Activated CD4-positive, alpha-beta memory T cell treated with anti-CD3 and anti-CD28 coated beads for 36 hours (primary cell): ENCODE results near the gene HMX3. TPM values are rescaled to one million over a fixed set of nuclear protein-coding genes. Genes with fewer than 3 reads are reported as not detected.

Source experiments
- CTCF ChIA-PET: fragments of 350-600 bp; sonication (Branson Sonifier 250); formaldehyde crosslinking; loops from one replicate; lab custom pipeline; 2021; ENCODE audit warnings: antibody characterized with exemption, inconsistent platforms; lab: Charles Lee
- POLR2A ChIA-PET: fragments of 350-600 bp; sonication (Branson Sonifier 250); formaldehyde crosslinking; loops from one replicate; lab custom pipeline; 2021; ENCODE audit warnings: antibody characterized with exemption; lab: Charles Lee
- DNase-seq: peaks from one replicate; pipeline ENCODE4 v3.0.0-alpha.2; 2020
- H3K27ac Mint-ChIP-seq: one replicate; pipeline ENCODE4 v1.8.0; 2021; ENCODE audit warnings: mixed read lengths
- H3K27me3 Mint-ChIP-seq: one replicate; pipeline ENCODE4 v1.8.0; 2021; ENCODE audit warnings: mixed read lengths
- H3K36me3 Mint-ChIP-seq: one replicate; pipeline ENCODE4 v1.8.0; 2021; ENCODE audit warnings: mixed read lengths
- H3K4me1 Mint-ChIP-seq: one replicate; pipeline ENCODE4 v1.8.0; 2021; ENCODE audit warnings: low read depth, mixed read lengths
- H3K4me3 Mint-ChIP-seq: one replicate; pipeline ENCODE4 v1.8.0; 2021; ENCODE audit warnings: mild to moderate bottlenecking, mixed read lengths
- H3K9me3 Mint-ChIP-seq: one replicate; pipeline ENCODE4 v1.8.0; 2021; ENCODE audit warnings: mixed read lengths
- intact Hi-C: fragments of 100-400 bp; cut with micrococcal nuclease; formaldehyde crosslinking; loops from one replicate; pipeline ENCODE4 v1.15.1; 2023
- total RNA-seq, 2 experiments: library from RNA; stranded (reverse); gene quantifications; one replicate each; pipeline ENCODE4 v1.2.3, GENCODE V29; 2021

Gene HMX3
- under 1 TPM; 0.19 to 0.24 TPM for total RNA-seq

DNA sequence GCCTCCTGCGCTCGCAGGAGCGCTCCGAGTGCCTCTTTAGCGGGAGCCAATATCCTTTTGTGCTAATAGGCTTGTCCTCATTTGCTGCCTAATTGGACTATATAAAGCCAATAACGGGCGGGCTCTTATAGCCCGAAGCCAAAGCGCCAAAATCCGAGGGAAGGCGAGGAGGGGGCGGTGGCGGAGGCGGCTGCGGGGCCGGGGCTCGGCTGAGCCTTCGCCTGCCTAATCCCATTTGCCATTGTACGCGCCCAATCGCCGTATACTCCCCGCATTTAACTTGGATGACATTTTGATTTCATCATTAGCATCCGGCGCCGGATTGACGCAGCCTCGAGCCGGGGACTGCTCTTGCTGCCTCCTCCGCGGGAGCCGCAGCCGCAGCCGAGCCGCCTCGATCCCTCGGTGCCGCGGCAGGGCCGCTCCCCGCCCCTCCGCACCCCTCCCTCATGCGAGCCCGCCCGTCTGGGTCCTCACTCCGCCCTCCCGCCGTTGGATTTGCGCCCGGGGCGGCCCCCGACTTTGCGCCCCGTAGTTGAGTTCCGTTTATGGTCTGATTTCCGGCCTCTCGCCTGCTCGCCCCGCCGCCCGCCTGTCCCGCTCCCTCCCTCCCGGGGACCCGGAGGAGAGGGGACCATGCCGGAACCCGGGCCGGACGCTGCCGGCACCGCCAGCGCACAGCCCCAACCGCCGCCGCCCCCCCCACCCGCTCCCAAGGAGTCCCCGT is at the start of gene HMX3:
Gene HMX3, plus strand, starts transcription at position 556 of the 727 bp plus-strand sequence. Its CDS starts 81 bp downstream, at position 637.
- peaks cover 68% of the 10 kb centered on the region for H3K27me3 Mint-ChIP-seq
- peaks cover 2% of the 10 kb centered on the region for H3K36me3 Mint-ChIP-seq
- H3K27ac Mint-ChIP-seq, result no peak within 1 kb of the TSS
- CTCF ChIA-PET, result interaction anchor here (1.1 to 3.6 kb wide), 2 partner anchors 14 to 89 kb away, joined by 4 to 24 read pairs; no protein-coding TSS in a partner anchor
- no peaks in the 10 kb centered on the region for H3K9me3 Mint-ChIP-seq
- peaks cover 37% of the 10 kb centered on the region for H3K4me1 Mint-ChIP-seq
- peak within 1 kb of the TSS; percentile 80 for H3K4me3 Mint-ChIP-seq
- POLR2A ChIA-PET, result interaction anchor here (1.2 kb wide), 1 partner anchor 14 kb away, joined by 3 read pairs; no protein-coding TSS in a partner anchor
- peak; percentile 62 for DNase-seq
- intact Hi-C loops, result loop anchor here (2.0 to 10.0 kb wide), 2 partner anchors 19 to 1309 kb away; partner anchors contain the start of gene BUB3

DNA sequence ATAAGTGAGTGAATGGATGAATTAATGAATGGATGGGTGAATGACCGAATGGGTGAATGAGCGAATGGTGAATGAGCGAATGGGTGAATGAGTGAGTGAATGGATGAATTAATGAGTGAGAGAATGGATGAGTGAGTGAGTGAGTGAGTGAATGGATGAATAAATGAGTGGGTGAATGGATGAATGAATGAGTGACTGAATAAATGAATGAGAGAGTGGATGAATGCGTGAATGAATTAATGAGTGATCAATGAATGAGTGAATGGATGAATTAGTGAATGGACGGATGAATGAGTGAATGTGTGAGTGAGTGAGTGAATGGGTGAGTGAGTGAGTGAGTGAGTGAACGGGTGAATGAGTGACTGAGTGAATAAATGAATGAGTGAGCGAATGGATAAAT is 49.5 kb upstream of the HMX3 start:
- intact Hi-C loops, result no loop called here
- Mint-ChIP-seq H3K4me3 (no peak overlapping the region), H3K36me3 (no peaks in the 10 kb centered on the region), H3K9me3 (peaks cover 3% of the 10 kb centered on the region), H3K27ac (no peak overlapping the region), H3K27me3 (peaks cover 9% of the 10 kb centered on the region), H3K4me1 (no peaks in the 10 kb centered on the region)
- DNase-seq, result no peak
- ChIA-PET CTCF (no interaction called here), POLR2A (no interaction called here)

DNA sequence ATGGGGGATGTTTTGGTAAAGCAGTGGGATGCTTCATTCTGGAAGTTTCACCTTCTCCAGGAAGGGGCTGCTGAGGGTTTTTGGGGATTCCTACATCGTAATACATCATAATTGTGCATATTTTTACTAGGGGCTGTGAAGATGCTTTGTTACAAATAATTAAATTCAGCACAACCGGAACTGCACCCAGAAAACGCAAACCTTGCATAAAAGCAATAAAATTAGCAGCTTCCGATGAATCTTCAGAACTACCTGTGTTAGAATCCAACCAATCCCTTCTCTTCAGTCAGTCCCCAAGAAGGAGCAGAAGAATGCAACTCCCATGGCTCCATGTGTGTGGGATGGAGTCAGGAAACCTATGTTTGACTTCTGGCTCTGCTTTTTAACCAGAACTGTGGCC is 48.4 kb upstream of the HMX3 start:
- no peak overlapping the region for H3K27ac Mint-ChIP-seq
- ChIA-PET CTCF (no interaction called here), POLR2A (no interaction called here)
- H3K36me3 Mint-ChIP-seq, result no peaks in the 10 kb centered on the region
- intact Hi-C loops, result no loop called here
- peaks cover 4% of the 10 kb centered on the region for H3K27me3 Mint-ChIP-seq
- peaks cover 3% of the 10 kb centered on the region for H3K9me3 Mint-ChIP-seq
- no peak for DNase-seq
- H3K4me3 Mint-ChIP-seq, result no peak overlapping the region
- no peaks in the 10 kb centered on the region for H3K4me1 Mint-ChIP-seq

DNA sequence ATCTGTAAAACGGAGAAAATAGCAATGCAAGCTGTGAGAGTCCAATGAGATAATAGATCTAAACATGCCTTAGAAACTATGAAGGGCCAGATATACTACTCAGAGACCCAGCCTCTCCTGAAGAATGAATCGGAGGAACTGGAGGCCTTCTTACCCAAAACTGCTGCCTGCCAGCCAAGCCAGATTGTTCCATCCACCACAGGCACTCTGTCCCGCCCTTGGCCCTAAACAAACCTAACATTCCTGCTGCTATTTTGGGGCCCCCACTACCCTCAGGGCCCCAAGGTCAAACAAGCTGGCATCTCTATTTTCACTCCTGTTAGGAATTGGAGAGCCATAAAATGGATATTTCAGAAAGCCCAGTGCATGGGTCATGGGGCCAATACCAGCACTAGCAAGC is 48.0 kb upstream of the HMX3 start:
- ChIA-PET POLR2A (no interaction called here), CTCF (no interaction called here)
- H3K4me1 Mint-ChIP-seq, result no peaks in the 10 kb centered on the region
- no peak for DNase-seq
- peaks cover 6% of the 10 kb centered on the region for H3K27me3 Mint-ChIP-seq
- H3K36me3 Mint-ChIP-seq, result no peaks in the 10 kb centered on the region
- H3K27ac Mint-ChIP-seq, result no peak overlapping the region
- intact Hi-C loops, result no loop called here
- peaks cover 3% of the 10 kb centered on the region for H3K9me3 Mint-ChIP-seq
- no peak overlapping the region for H3K4me3 Mint-ChIP-seq

DNA sequence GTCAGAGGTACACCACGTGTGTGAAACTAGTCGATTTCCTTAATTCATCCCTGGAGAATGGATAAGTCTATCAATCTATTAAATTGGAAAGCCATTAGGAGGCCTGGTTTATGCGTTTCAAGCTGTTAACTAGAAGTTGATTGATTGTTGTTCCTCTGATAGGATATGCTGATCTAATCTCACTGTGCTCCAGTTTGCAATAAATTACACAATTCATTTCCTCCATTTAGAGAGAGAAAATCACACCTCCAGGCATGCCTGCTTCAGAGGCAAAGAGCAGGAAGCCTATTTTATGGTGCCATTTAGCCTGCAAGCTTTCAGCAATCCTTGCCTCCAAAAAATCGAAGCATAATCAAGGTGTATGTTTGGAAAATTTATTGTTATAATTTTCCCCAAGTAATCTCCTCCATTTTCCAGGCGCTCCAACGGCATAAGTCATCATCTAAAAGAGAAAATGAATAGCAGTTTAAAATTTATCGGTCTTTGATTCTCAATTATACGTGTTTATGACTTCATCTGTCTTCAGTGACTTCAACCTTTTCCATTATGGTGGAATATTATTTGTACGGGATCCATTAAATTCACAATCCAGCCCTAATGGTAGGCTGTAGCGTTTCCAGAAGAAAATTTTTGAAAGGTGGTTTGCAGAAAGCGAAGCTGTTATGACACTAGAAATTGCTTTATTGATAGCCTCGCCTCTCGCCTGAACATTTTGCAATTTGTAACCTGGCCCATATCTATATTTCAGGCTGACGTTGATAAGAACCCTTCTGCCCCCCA is 42.9 kb upstream of the HMX3 start:
- CTCF ChIA-PET, result interaction anchor here (0.6 kb wide), 1 partner anchor 484 kb away, joined by 3 read pairs; no protein-coding TSS in a partner anchor

DNA sequence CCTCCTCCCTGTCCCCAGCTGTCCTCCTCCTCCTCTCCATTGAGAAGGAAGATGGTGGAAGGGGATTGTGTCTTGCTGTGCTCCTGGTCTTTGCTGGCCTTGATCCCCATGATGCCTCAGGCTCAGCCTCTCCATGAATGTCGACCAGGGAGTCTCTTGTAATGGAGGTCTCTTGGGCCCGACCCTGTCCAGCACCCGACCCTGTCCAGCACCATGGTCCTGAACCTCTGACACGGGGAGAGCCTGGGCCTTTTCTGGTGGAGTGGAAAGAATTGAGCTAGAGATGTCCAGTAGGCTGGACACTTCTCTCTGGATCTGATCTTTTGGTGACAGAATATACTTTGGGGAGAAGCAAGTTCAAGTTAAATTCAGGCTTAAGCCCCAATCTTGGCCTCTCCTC is 42.3 kb upstream of the HMX3 start:
- peaks cover 14% of the 10 kb centered on the region for H3K27me3 Mint-ChIP-seq
- ChIA-PET POLR2A (no interaction called here), CTCF (no interaction called here)
- H3K36me3 Mint-ChIP-seq, result no peaks in the 10 kb centered on the region
- no peak for DNase-seq
- H3K4me3 Mint-ChIP-seq, result no peak overlapping the region
- intact Hi-C loops, result no loop called here
- H3K27ac Mint-ChIP-seq, result no peak overlapping the region
- no peaks in the 10 kb centered on the region for H3K9me3 Mint-ChIP-seq
- H3K4me1 Mint-ChIP-seq, result no peaks in the 10 kb centered on the region

More for the DNA sequence above, 42.9 kb upstream of the HMX3 start:
- no peak overlapping the region for H3K4me3 Mint-ChIP-seq
- no peaks in the 10 kb centered on the region for H3K9me3 Mint-ChIP-seq
- H3K36me3 Mint-ChIP-seq, result no peaks in the 10 kb centered on the region
- peaks cover 14% of the 10 kb centered on the region for H3K27me3 Mint-ChIP-seq
- H3K27ac Mint-ChIP-seq, result no peak overlapping the region
- POLR2A ChIA-PET, result no interaction called here
- intact Hi-C loops, result no loop called here
- DNase-seq, result no peak
- no peaks in the 10 kb centered on the region for H3K4me1 Mint-ChIP-seq

DNA sequence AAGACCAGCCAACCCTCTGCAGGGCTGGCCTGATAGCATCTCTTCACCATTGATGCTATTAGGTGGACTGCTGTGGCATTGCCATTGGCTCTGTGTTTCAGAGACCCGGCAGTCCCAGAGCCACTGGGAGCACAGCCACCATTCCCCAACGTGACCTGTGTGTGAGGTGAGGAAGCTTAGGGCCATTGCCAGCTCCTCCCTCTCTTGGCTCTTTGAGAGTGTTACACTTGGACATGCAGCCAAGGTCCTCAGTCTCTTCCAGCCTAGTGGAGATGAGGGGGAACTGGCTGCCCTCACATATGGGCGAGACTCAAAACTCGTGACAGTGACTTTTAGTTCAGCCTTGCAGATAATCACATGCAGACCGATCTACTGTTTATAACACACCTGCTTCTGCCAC is 39.3 kb upstream of the HMX3 start:
- CTCF ChIA-PET, result no interaction called here
- Mint-ChIP-seq H3K27me3 (peaks cover 14% of the 10 kb centered on the region), H3K4me1 (no peaks in the 10 kb centered on the region), H3K9me3 (no peaks in the 10 kb centered on the region), H3K36me3 (no peaks in the 10 kb centered on the region), H3K27ac (no peak overlapping the region), H3K4me3 (no peak overlapping the region)
- no peak for DNase-seq
- POLR2A ChIA-PET, result no interaction called here
- intact Hi-C loops, result no loop called here

DNA sequence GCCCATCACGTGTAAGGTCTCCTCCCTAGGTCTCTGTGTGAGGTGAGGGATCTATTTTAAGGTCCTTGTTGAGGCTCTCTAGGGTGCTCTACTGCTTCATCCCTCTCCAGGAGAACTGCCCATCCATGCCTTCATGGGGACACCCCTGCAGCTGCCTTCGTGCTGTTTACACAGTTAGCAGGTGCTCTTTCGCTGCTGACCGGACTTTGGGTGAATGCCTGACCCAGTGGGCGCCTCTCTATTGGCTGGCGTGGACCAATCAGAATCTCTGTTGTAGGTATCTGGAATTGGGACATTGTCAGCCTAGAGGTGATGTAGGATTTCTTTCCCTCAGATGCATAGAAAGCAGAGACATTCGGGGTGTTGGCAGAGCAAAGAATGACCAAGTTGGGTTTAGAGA is 38.7 kb upstream of the HMX3 start:
- ChIA-PET CTCF (no interaction called here), POLR2A (no interaction called here)
- H3K9me3 Mint-ChIP-seq, result no peaks in the 10 kb centered on the region
- H3K4me3 Mint-ChIP-seq, result no peak overlapping the region
- no peaks in the 10 kb centered on the region for H3K36me3 Mint-ChIP-seq
- no peak overlapping the region for H3K27ac Mint-ChIP-seq
- no peaks in the 10 kb centered on the region for H3K4me1 Mint-ChIP-seq
- DNase-seq, result no peak
- H3K27me3 Mint-ChIP-seq, result peaks cover 14% of the 10 kb centered on the region
- intact Hi-C loops, result no loop called here

DNA sequence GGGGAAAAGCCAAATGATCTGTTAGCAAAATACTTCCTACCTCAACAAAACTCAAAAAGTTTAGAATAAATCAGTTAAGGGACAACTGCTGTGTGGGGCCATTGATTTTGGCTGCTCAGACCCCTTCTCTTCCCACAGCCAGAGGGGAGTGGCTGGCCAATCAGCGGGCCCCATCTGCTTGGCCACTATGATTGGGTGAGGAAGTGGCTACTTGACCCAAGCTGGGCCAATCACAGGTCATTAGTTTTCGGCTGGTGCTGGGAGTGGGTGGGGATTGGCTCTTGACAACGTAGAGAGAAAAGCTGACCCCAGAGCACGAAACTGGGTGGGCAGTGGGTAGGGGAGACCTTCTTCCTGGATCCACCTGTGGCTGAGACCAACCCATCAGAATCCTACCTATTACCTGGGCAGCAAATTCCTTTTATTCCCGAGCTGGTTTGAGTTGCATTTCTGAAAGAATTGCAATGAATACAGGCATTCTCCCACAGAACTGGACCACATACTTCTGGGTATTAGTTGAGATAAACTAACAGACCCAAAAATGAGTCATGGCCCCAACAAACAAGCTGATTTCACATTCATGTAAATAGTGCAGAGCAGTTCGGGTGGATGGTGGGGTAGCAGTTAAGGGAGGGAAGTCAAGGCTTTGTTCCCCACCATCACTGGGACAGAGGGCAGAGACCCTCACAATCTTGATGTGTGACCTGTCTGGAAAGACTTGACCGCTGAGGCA is 35.6 kb upstream of the HMX3 start:
- H3K27ac Mint-ChIP-seq, result no peak overlapping the region
- no peaks in the 10 kb centered on the region for H3K9me3 Mint-ChIP-seq
- CTCF ChIA-PET, result no interaction called here
- H3K27me3 Mint-ChIP-seq, result peaks cover 5% of the 10 kb centered on the region
- intact Hi-C loops, result no loop called here
- H3K4me3 Mint-ChIP-seq, result no peak overlapping the region
- no peaks in the 10 kb centered on the region for H3K36me3 Mint-ChIP-seq
- POLR2A ChIA-PET, result no interaction called here
- H3K4me1 Mint-ChIP-seq, result no peaks in the 10 kb centered on the region
- no peak for DNase-seq

DNA sequence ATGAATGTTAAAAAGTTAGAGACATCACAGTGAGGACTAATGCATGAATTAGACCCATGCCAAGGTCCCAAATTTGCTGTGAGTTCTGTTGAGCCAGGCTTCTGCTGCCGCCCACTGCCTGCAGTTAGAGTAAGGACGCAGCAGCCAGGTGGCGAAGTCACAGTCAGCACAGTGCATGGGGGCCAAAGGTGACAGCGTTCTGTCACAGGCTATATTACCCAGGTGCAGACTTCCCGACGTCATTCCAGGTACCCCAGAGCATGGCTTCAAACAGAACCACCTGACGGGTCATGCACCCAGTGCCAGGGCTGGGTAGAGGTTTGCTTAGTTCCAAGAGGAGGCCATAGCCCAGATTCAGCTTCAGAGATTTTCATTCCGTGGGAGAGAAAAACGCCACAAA is 33.9 kb upstream of the HMX3 start:
- H3K4me1 Mint-ChIP-seq, result no peaks in the 10 kb centered on the region
- POLR2A ChIA-PET, result no interaction called here
- CTCF ChIA-PET, result interaction anchor here (0.9 kb wide), 1 partner anchor 31 kb away, joined by 4 read pairs; no protein-coding TSS in a partner anchor
- peaks cover 7% of the 10 kb centered on the region for H3K27me3 Mint-ChIP-seq
- no peak for DNase-seq
- no peaks in the 10 kb centered on the region for H3K36me3 Mint-ChIP-seq
- H3K4me3 Mint-ChIP-seq, result no peak overlapping the region
- intact Hi-C loops, result no loop called here
- no peaks in the 10 kb centered on the region for H3K9me3 Mint-ChIP-seq
- no peak overlapping the region for H3K27ac Mint-ChIP-seq

DNA sequence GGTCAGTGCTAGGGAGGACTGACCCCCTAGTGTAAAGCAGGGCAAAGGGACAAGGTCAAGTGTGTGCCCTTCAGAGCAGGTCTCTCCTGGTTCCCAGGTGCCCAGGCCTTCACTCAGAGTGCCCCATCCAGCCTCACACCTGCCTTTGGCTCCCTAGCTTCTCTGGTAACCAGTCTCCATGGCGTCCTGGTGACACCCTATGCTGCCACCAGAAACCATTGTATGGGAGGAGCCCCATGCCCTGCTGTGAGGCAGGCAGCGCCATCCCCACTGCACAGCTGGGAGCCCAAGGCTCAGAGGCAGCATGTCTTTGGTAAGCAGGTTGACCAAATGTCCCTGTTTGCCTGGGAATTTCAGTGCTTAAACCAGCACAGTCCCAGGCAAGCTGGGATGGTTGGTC is 33.1 kb upstream of the HMX3 start:
- no peak overlapping the region for H3K27ac Mint-ChIP-seq
- H3K4me3 Mint-ChIP-seq, result no peak overlapping the region
- intact Hi-C loops, result no loop called here
- no peaks in the 10 kb centered on the region for H3K4me1 Mint-ChIP-seq
- no peak for DNase-seq
- no peaks in the 10 kb centered on the region for H3K36me3 Mint-ChIP-seq
- H3K9me3 Mint-ChIP-seq, result no peaks in the 10 kb centered on the region
- ChIA-PET CTCF (interaction anchor here (0.9 kb wide), 1 partner anchor 30 kb away, joined by 4 read pairs; no protein-coding TSS in a partner anchor), POLR2A (no interaction called here)
- peaks cover 7% of the 10 kb centered on the region for H3K27me3 Mint-ChIP-seq

DNA sequence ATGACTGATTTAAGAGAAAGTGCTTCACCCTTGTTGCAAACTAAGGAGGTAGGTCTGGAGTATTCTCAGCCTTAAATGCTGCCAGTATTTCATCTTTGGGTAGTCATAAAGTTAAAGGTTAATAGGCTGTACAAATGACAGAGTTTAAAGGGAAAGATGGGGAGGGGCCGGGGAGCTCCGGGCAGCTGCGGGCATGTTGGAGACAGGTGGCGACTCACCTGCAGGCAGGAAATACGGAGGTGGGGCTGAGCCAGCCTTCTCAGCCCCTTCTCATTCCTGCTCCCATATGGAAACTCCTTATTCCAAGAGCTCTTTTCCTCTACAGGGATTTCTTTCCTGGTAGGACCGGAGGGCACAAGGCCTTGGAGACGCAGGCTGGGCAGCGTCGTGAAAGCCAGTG is 31.8 kb upstream of the HMX3 start:
- no peak for DNase-seq
- ChIA-PET CTCF (no interaction called here), POLR2A (no interaction called here)
- intact Hi-C loops, result no loop called here
- Mint-ChIP-seq H3K27me3 (peaks cover 11% of the 10 kb centered on the region), H3K4me3 (no peak overlapping the region), H3K27ac (no peak overlapping the region), H3K9me3 (no peaks in the 10 kb centered on the region), H3K4me1 (no peaks in the 10 kb centered on the region), H3K36me3 (no peaks in the 10 kb centered on the region)
